ENCODE results near the gene ZNF195.

- TF ChIP-seq, protein P1, sequence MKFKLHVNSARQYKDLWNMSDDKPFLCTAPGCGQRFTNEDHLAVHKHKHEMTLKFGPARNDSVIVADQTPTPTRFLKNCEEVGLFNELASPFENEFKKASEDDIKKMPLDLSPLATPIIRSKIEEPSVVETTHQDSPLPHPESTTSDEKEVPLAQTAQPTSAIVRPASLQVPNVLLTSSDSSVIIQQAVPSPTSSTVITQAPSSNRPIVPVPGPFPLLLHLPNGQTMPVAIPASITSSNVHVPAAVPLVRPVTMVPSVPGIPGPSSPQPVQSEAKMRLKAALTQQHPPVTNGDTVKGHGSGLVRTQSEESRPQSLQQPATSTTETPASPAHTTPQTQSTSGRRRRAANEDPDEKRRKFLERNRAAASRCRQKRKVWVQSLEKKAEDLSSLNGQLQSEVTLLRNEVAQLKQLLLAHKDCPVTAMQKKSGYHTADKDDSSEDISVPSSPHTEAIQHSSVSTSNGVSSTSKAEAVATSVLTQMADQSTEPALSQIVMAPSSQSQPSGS (tag by site-specific recombination; IDR thresholded peaks at IDR 0.05; ENCODE audit: low read depth), result no peak
- TF ChIP-seq ZFP3 (tag by site-specific recombination; IDR thresholded peaks at IDR 0.05; ENCODE audit: low read depth) (no peak), ZEB2 (tag by site-specific recombination; IDR thresholded peaks at IDR 0.05) (no peak), ZNF138 (tag by site-specific recombination; IDR thresholded peaks at IDR 0.05; ENCODE audit: borderline replicate concordance) (no peak), SCRT2 (tag by site-specific recombination; IDR thresholded peaks at IDR 0.05) (no peak), HOXA7 (CRISPR knock-in tag; IDR thresholded peaks at IDR 0.05; ENCODE audit: borderline replicate concordance) (no peak), CTCF (tag by site-specific recombination; IDR thresholded peaks at IDR 0.05) (no peak), ZNF121 (tag by site-specific recombination; IDR thresholded peaks at IDR 0.05) (no peak), ZFP37 (tag by site-specific recombination; IDR thresholded peaks at IDR 0.05) (no peak), ZNF24 (tag by site-specific recombination; IDR thresholded peaks at IDR 0.05) (no peak), YY1 (tag by site-specific recombination; IDR thresholded peaks at IDR 0.05) (no peak), GLI2 (tag by site-specific recombination; IDR thresholded peaks at IDR 0.05; ENCODE audit: borderline replicate concordance, low read depth) (no peak)
- TF ChIP-seq, protein P2, sequence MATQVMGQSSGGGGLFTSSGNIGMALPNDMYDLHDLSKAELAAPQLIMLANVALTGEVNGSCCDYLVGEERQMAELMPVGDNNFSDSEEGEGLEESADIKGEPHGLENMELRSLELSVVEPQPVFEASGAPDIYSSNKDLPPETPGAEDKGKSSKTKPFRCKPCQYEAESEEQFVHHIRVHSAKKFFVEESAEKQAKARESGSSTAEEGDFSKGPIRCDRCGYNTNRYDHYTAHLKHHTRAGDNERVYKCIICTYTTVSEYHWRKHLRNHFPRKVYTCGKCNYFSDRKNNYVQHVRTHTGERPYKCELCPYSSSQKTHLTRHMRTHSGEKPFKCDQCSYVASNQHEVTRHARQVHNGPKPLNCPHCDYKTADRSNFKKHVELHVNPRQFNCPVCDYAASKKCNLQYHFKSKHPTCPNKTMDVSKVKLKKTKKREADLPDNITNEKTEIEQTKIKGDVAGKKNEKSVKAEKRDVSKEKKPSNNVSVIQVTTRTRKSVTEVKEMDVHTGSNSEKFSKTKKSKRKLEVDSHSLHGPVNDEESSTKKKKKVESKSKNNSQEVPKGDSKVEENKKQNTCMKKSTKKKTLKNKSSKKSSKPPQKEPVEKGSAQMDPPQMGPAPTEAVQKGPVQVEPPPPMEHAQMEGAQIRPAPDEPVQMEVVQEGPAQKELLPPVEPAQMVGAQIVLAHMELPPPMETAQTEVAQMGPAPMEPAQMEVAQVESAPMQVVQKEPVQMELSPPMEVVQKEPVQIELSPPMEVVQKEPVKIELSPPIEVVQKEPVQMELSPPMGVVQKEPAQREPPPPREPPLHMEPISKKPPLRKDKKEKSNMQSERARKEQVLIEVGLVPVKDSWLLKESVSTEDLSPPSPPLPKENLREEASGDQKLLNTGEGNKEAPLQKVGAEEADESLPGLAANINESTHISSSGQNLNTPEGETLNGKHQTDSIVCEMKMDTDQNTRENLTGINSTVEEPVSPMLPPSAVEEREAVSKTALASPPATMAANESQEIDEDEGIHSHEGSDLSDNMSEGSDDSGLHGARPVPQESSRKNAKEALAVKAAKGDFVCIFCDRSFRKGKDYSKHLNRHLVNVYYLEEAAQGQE (tag by site-specific recombination; IDR thresholded peaks at IDR 0.05), result no peak
These were observed 9.6 kb downstream of the ZNF195 start for GRCh38 chr11:3369366-3369765.
